HG02885 (cell line): ENCODE results near the gene FLYWCH2.
"Not testable (repeated sequence)": the region's sequence is repeated elsewhere in the genome, so short reads cannot be mapped to it uniquely, and the experiment has no call there.

ENCODE experiments used
- ATAC-seq: cut with Tn5 transposase; IDR thresholded peaks from one replicate; pipeline ENCODE4 v1.9.1; 2021; ENCODE audit warnings: mild to moderate bottlenecking; ENCODE audit not compliant: unreplicated experiment, poor library complexity

Gene FLYWCH2

GRCh38 chr16:2907084-2907753, 24.2 kb downstream of the FLYWCH2 start:
- not testable (repeated sequence) for ATAC-seq

- no peak for ATAC-seq
Observed at GRCh38 chr16:2910441-2910969, 27.5 kb downstream of the FLYWCH2 start.

- peak; percentile 93 for ATAC-seq
Observed at GRCh38 chr16:2911638-2912329, 28.8 kb downstream of the FLYWCH2 start, which contains the start of gene FLYWCH1. Gene FLYWCH1, plus strand, starts transcription at chr16:2911931. Its CDS starts 17,755 bp downstream, at chr16:2929686.

GRCh38 chr16:2912330-2913199, 29.6 kb downstream of the FLYWCH2 start:
- ATAC-seq, result peak; percentile 28

GRCh38 chr16:2913603-2914002, 30.6 kb downstream of the FLYWCH2 start:
- no peak for ATAC-seq

- ATAC-seq, result no peak
Observed at GRCh38 chr16:2914233-2914632, 31.2 kb downstream of the FLYWCH2 start.

GRCh38 chr16:2915196-2915929, 32.3 kb downstream of the FLYWCH2 start:
- no peak for ATAC-seq

GRCh38 chr16:2919511-2920255, 36.7 kb downstream of the FLYWCH2 start:
- no peak for ATAC-seq

GRCh38 chr16:2923481-2923880, 40.5 kb downstream of the FLYWCH2 start:
- ATAC-seq, result no peak

- ATAC-seq, result no peak
Observed at GRCh38 chr16:2924901-2925755, 42.1 kb downstream of the FLYWCH2 start.

GRCh38 chr16:2925951-2926649, 43.1 kb downstream of the FLYWCH2 start:
- no peak for ATAC-seq

- ATAC-seq, result no peak
Observed at GRCh38 chr16:2926650-2926999, 43.6 kb downstream of the FLYWCH2 start.

- ATAC-seq, result peak; percentile 64
Observed at GRCh38 chr16:2927010-2927646, 44.1 kb downstream of the FLYWCH2 start.

- ATAC-seq, result not testable (repeated sequence)
Observed at GRCh38 chr16:2928151-2928550, 45.1 kb downstream of the FLYWCH2 start.

GRCh38 chr16:2928796-2929195, 45.8 kb downstream of the FLYWCH2 start:
- ATAC-seq, result no peak

- ATAC-seq, result no peak
Observed at GRCh38 chr16:2929693-2930092, 46.7 kb downstream of the FLYWCH2 start.

- no peak for ATAC-seq
Observed at GRCh38 chr16:2930236-2930635, 47.2 kb downstream of the FLYWCH2 start.
